A549 (cell line): ENCODE results near the gene BZW2. TPM values are rescaled to one million over a fixed set of nuclear protein-coding genes. Genes with fewer than 3 reads are reported as not detected.
"Not testable (repeated sequence)": the region's sequence is repeated elsewhere in the genome, so short reads cannot be mapped to it uniquely, and the experiment has no call there.

Source experiments
- ATAC-seq, 2 experiments: fragments of 200-7000 bp in 1 of 2; fragments of >200 bp in 1 of 2; cut with Nextera tagmentation in 1 of 2; cut with Tn5 transposase in 1 of 2; 3 replicates each; pipeline versions ENCODE4 v1.8.0 to v1.9.1; 2018 to 2020; ENCODE audit warnings: mild to moderate bottlenecking in 1 of 2, moderate library complexity in 1 of 2
- CTCF ChIA-PET: fragments of 300-600 bp; sonication (Branson Sonifier 250); formaldehyde crosslinking; extraction: SDS; loops from one replicate; lab custom pipeline; 2021; ENCODE audit warnings: antibody characterized with exemption, inconsistent platforms; lab: Yijun Ruan, JAX
- POLR2A ChIA-PET: fragments of 350-600 bp; formaldehyde crosslinking; extraction: SDS; loops from one replicate; lab custom pipeline; 2021; ENCODE audit warnings: antibody characterized with exemption, inconsistent platforms; lab: Yijun Ruan, JAX
- DNase-seq, 2 experiments: peaks; one replicate each; pipeline versions ENCODE4 v3.0.0 to v3.0.0-alpha.2; 2011 to 2016; ENCODE audit warnings: low read depth in 1 of 2, low spot score in 1 of 2
- FAIRE-seq: peaks from 2 replicates; lab custom pipeline; 2011; peaks lifted over from hg19 to GRCh38; lab: Jason Lieb, UNC
- H3K27ac ChIP-seq, 2 experiments: fragments of >200 bp; sonication (Bioruptor Twin); formaldehyde crosslinking; 3 replicates each; pipeline ENCODE4 v1.5.1; 2016 to 2017
- H3K4me1 ChIP-seq: fragments of >200 bp; sonication (Bioruptor Twin); formaldehyde crosslinking; 3 replicates; pipeline ENCODE4 v1.6.1; 2016
- H3K4me2 ChIP-seq: fragments of >200 bp; sonication (Bioruptor Twin); formaldehyde crosslinking; 3 replicates; pipeline ENCODE4 v1.6.1; 2016
- H3K4me3 ChIP-seq: fragments of >200 bp; sonication (Bioruptor Twin); formaldehyde crosslinking; 3 replicates; pipeline ENCODE4 v1.5.1; 2016
- H3K9me3 ChIP-seq: fragments of >200 bp; sonication (Bioruptor Twin); formaldehyde crosslinking; 3 replicates; pipeline ENCODE4 v1.6.1; 2016
- BHLHE40 ChIP-seq: IDR thresholded peaks from 2 replicates; pipeline ENCODE4 v1.6.1; 2012; ENCODE audit warnings: low read depth, low read length, inconsistent platforms
- CHD2 ChIP-seq: fragments of 150-350 bp; IDR thresholded peaks from 2 replicates; pipeline ENCODE4 v1.6.1; 2014; ENCODE audit warnings: low read length; ENCODE audit not compliant: partially characterized antibody
- EHF ChIP-seq: fragments of 250-450 bp; sonication (Bioruptor Pico); IDR thresholded peaks from 2 replicates; pipeline ENCODE4 v1.5.0; 2020; ENCODE audit warnings: mild to moderate bottlenecking
- FOSB ChIP-seq: fragments of 250-450 bp; sonication (Bioruptor Pico); IDR thresholded peaks from 2 replicates; pipeline ENCODE4 v1.5.0; 2020; ENCODE audit warnings: mild to moderate bottlenecking, moderate library complexity
- NPAS2 ChIP-seq: fragments of 250-450 bp; sonication (Bioruptor Pico); IDR thresholded peaks from 2 replicates; pipeline ENCODE4 v1.8.0; 2022; ENCODE audit warnings: mild to moderate bottlenecking, moderate library complexity, borderline replicate concordance
- PHF8 ChIP-seq: fragments of 200-600 bp; sonication (generic); IDR thresholded peaks from 2 replicates; pipeline ENCODE4 v1.6.1; 2016; ENCODE audit warnings: low read depth, mild to moderate bottlenecking, antibody characterized with exemption, moderate library complexity, borderline replicate concordance
- RARB ChIP-seq: fragments of 250-450 bp; sonication (Bioruptor Pico); IDR thresholded peaks from 2 replicates; pipeline ENCODE4 v1.8.0; 2021; ENCODE audit warnings: mild to moderate bottlenecking, moderate library complexity
- SREBF2 ChIP-seq: fragments of 450-650 bp; IDR thresholded peaks from 2 replicates; pipeline ENCODE4 v1.6.1; 2014; ENCODE audit warnings: mild to moderate bottlenecking, moderate library complexity
- TFCP2L1 ChIP-seq: fragments of 250-450 bp; sonication (Bioruptor Pico); IDR thresholded peaks from 2 replicates; pipeline ENCODE4 v1.5.0; 2021; ENCODE audit warnings: mild to moderate bottlenecking
- ZC3H11A ChIP-seq: fragments of 450-650 bp; IDR thresholded peaks from 2 replicates; pipeline ENCODE4 v1.6.1; 2014; ENCODE audit warnings: antibody characterized with exemption, mild to moderate bottlenecking
- ZNF302 ChIP-seq: fragments of 250-450 bp; sonication (Bioruptor Pico); IDR thresholded peaks from 2 replicates; pipeline ENCODE4 v1.9.0; 2021; ENCODE audit warnings: inconsistent platforms, mild to moderate bottlenecking, moderate library complexity
- WGBS: methylation state at CpG from one replicate; pipeline ENCODE4 v1.1.6; 2017; ENCODE audit errors: missing lambda C conversion rate; 5-methylcytosine and 5-hydroxymethylcytosine counted together
- polyA plus RNA-seq, 4 experiments: library from polyadenylated mRNA; depleted of rRNA in 3 of 4; stranded (reverse); fragments of >200 nt; fragmentation: RNase III in 1 of 4; extraction: RNeasy Plus Mini Kit Qiagen cat#74134 plus additional on column Dnase treatment in 1 of 4; gene quantifications; 2 replicates in 3 of 4; 3 replicates in 1 of 4; pipeline ENCODE4 v1.2.3, GENCODE V29; 2011 to 2017
- TF ChIP-seq, protein P1 (sequence below): fragments of 250-450 bp; sonication (Bioruptor Pico); IDR thresholded peaks from 2 replicates; pipeline ENCODE4 v1.5.0; 2021; ENCODE audit warnings: mild to moderate bottlenecking, moderate library complexity, borderline replicate concordance
- TF ChIP-seq, protein P2 (sequence below): fragments of >200 bp; sonication (Bioruptor Twin); formaldehyde crosslinking; IDR thresholded peaks from 3 replicates; pipeline ENCODE4 v1.5.1; 2016
- TF ChIP-seq, protein P3 (sequence below): fragments of 450-650 bp; IDR thresholded peaks from 2 replicates; pipeline ENCODE4 v1.6.1; 2014; ENCODE audit warnings: antibody characterized with exemption
- TF ChIP-seq, protein P4 (sequence below): IDR thresholded peaks from 2 replicates; pipeline ENCODE4 v1.6.1; 2012; ENCODE audit warnings: low read depth, borderline replicate concordance
- TF ChIP-seq, protein P5 (sequence below): fragments of 150-350 bp; IDR thresholded peaks from 2 replicates; pipeline ENCODE4 v1.6.1; 2014; ENCODE audit warnings: low read depth, mild to moderate bottlenecking, low read length

BZW2 gene
- polyA plus RNA-seq, 2 of the 4 experiments (the other 2 are of a cell fraction) = 72.4 to 101 TPM

DNA sequence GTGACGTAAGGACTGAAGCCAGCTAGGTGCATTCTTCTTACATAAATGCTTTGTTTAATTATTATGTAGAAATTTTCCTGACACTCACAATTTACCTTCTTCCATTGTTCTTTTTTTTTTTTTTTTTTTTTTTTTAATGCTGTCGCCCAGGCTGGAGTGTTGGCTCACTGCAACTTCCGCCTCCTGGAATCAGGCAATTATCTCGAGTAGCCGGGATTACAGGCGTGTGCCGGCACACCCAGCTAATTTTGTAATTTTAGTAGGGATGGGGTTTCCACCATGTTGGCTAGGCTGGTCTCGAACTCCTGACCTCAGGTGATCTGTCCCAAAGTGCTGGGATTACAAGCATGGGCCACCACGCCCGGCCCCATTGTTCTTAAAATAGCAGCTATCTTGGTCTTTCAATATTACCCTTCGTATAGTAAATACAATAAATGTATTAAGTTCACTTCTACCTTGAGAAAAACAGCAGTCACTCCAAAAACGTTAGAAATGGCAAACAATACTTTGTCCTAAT is 32.1 kb downstream of the BZW2 start:
- FAIRE-seq (no peak), DNase-seq (no peak), ATAC-seq (no peak)
- no peaks in the 10 kb centered on the region for H3K4me1 ChIP-seq
- ChIA-PET POLR2A (no interaction called here), CTCF (interaction anchor here (0.6 kb wide), 1 partner anchor 17 kb away, joined by 3 read pairs; no protein-coding TSS in a partner anchor)
- no peak overlapping the region for H3K27ac ChIP-seq
- 88% methylated on average over 12 of the region's 12 CpGs for WGBS
- H3K4me2 ChIP-seq = no peak overlapping the region
- TF ChIP-seq SREBF2 (no peak), ZC3H11A (no peak), CHD2 (no peak), ZNF302 (no peak), FOSB (CRISPR knock-in tag) (no peak), RARB (no peak), EHF (CRISPR knock-in tag) (no peak), PHF8 (no peak), TFCP2L1 (no peak), BHLHE40 (no peak), NPAS2 (no peak)
- TF ChIP-seq, protein P1, sequence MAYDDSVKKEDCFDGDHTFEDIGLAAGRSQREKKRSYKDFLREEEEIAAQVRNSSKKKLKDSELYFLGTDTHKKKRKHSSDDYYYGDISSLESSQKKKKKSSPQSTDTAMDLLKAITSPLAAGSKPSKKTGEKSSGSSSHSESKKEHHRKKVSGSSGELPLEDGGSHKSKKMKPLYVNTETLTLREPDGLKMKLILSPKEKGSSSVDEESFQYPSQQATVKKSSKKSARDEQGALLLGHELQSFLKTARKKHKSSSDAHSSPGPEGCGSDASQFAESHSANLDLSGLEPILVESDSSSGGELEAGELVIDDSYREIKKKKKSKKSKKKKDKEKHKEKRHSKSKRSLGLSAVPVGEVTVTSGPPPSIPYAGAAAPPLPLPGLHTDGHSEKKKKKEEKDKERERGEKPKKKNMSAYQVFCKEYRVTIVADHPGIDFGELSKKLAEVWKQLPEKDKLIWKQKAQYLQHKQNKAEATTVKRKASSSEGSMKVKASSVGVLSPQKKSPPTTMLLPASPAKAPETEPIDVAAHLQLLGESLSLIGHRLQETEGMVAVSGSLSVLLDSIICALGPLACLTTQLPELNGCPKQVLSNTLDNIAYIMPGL = no peak
- TF ChIP-seq, protein P2, sequence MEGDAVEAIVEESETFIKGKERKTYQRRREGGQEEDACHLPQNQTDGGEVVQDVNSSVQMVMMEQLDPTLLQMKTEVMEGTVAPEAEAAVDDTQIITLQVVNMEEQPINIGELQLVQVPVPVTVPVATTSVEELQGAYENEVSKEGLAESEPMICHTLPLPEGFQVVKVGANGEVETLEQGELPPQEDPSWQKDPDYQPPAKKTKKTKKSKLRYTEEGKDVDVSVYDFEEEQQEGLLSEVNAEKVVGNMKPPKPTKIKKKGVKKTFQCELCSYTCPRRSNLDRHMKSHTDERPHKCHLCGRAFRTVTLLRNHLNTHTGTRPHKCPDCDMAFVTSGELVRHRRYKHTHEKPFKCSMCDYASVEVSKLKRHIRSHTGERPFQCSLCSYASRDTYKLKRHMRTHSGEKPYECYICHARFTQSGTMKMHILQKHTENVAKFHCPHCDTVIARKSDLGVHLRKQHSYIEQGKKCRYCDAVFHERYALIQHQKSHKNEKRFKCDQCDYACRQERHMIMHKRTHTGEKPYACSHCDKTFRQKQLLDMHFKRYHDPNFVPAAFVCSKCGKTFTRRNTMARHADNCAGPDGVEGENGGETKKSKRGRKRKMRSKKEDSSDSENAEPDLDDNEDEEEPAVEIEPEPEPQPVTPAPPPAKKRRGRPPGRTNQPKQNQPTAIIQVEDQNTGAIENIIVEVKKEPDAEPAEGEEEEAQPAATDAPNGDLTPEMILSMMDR = no peak
- TF ChIP-seq, protein P3, sequence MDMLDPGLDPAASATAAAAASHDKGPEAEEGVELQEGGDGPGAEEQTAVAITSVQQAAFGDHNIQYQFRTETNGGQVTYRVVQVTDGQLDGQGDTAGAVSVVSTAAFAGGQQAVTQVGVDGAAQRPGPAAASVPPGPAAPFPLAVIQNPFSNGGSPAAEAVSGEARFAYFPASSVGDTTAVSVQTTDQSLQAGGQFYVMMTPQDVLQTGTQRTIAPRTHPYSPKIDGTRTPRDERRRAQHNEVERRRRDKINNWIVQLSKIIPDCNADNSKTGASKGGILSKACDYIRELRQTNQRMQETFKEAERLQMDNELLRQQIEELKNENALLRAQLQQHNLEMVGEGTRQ = no peak
- TF ChIP-seq, protein P4, sequence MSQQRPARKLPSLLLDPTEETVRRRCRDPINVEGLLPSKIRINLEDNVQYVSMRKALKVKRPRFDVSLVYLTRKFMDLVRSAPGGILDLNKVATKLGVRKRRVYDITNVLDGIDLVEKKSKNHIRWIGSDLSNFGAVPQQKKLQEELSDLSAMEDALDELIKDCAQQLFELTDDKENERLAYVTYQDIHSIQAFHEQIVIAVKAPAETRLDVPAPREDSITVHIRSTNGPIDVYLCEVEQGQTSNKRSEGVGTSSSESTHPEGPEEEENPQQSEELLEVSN = no peak
- TF ChIP-seq, protein P5, sequence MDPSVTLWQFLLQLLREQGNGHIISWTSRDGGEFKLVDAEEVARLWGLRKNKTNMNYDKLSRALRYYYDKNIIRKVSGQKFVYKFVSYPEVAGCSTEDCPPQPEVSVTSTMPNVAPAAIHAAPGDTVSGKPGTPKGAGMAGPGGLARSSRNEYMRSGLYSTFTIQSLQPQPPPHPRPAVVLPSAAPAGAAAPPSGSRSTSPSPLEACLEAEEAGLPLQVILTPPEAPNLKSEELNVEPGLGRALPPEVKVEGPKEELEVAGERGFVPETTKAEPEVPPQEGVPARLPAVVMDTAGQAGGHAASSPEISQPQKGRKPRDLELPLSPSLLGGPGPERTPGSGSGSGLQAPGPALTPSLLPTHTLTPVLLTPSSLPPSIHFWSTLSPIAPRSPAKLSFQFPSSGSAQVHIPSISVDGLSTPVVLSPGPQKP = no peak
- no peak overlapping the region for H3K4me3 ChIP-seq
- no peaks in the 10 kb centered on the region for H3K9me3 ChIP-seq

DNA sequence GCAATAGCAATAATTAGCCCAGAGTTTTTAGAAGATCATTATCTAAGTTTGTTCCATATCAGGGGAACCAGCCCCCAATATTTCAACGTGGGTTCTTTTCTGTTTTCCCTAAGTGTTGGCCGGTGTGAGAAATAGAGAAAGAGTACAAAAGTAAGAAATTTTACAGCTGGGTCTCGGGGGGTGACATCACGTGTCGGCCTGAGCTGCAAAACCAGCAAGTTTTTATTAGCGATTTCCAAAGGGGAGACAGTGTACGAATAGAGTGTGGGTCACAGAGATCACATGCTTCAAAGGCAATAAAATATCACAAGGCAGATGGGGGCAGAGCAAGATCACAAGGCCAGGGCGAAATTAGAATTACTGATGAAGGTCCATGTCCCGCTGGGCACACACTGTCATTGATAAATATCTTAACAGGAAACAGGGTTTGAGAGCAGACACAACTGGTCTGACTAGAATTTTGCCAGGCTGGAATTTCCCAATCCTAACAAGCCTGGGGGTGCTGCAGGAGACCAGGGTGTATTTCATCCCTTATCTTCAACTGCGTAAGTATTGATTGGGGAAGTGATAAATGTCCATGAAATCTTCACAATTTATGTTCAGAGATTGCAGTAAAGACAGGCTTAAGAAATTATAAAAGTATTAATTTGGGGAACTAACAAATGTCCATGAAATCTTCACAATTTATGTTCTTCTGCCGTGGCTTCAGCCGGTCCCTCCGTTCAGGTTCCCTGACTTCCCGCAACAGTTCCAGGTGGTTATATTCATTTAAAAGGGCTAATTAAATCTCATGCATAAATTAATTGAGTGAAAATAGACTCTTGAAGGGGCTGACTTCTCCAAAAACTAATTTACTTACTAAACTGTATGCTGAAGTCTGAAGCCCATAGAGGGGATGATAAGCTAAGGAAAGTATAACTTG is 32.9 kb downstream of the BZW2 start:
- H3K9me3 ChIP-seq, DNase-seq, POLR2A ChIA-PET, FAIRE-seq, H3K27ac ChIP-seq, ATAC-seq, H3K4me1 ChIP-seq, H3K4me3 ChIP-seq, H3K4me2 ChIP-seq: not testable (repeated sequence)
- CTCF ChIA-PET = interaction anchor here (0.7 to 2.0 kb wide), 2 partner anchors 16 to 122 kb away, joined by 4 to 5 read pairs; no protein-coding TSS in a partner anchor
- WGBS = 84% methylated on average over 14 of the region's 14 CpGs
